WTC11 (cell line): ENCODE measurements around the gene ZNF584. TPM values are rescaled to one million over a fixed set of nuclear protein-coding genes. Genes with fewer than 3 reads are reported as not detected.

Experiments used
- ATAC-seq: fragments of 200-7000 bp; cut with Tn5 transposase; 2 replicates; pipeline ENCODE4 v1.10.0; 2021; ENCODE audit warnings: mild to moderate bottlenecking, moderate library complexity
- CTCF ChIA-PET: fragments of 300-600 bp; sonication (Branson Sonifier 250); formaldehyde crosslinking; loops from one replicate; lab custom pipeline; 2021; ENCODE audit warnings: antibody characterized with exemption; lab: Charles Lee
- POLR2A ChIA-PET: fragments of 350-600 bp; sonication (Branson Sonifier 250); formaldehyde crosslinking; loops from one replicate; lab custom pipeline; 2021; ENCODE audit warnings: antibody characterized with exemption; lab: Charles Lee
- DNase-seq: peaks from one replicate; pipeline ENCODE4 v3.0.0; 2021; ENCODE audit warnings: low spot score
- H3K27ac Mint-ChIP-seq: 2 replicates; pipeline ENCODE4 v1.8.0; 2021; ENCODE audit warnings: mixed read lengths
- H3K27me3 Mint-ChIP-seq: 2 replicates; pipeline ENCODE4 v1.8.0; 2021; ENCODE audit warnings: low read depth, mild to moderate bottlenecking, moderate library complexity, mixed read lengths
- H3K36me3 Mint-ChIP-seq: 2 replicates; pipeline ENCODE4 v1.8.0; 2021; ENCODE audit warnings: mixed read lengths
- H3K4me1 Mint-ChIP-seq: 2 replicates; pipeline ENCODE4 v1.8.0; 2022; ENCODE audit warnings: mixed read lengths
- H3K4me3 Mint-ChIP-seq: 2 replicates; pipeline ENCODE4 v1.8.0; 2021; ENCODE audit warnings: mild to moderate bottlenecking, moderate library complexity, mixed read lengths
- H3K9me3 Mint-ChIP-seq: 2 replicates; pipeline ENCODE4 v1.8.0; 2021; ENCODE audit warnings: mixed read lengths
- ARID4B ChIP-seq: sonication (generic); formaldehyde crosslinking; IDR thresholded peaks from 2 replicates; pipeline ENCODE4 v1.8.0; 2023; ENCODE audit warnings: missing genetic modification reagents, mild to moderate bottlenecking, borderline replicate concordance
- CREB1 ChIP-seq: sonication (generic); formaldehyde crosslinking; IDR thresholded peaks from 2 replicates; pipeline ENCODE4 v1.8.0; 2023; ENCODE audit warnings: mild to moderate bottlenecking, missing genetic modification reagents
- CREM ChIP-seq: sonication (generic); formaldehyde crosslinking; IDR thresholded peaks from 2 replicates; pipeline ENCODE4 v1.8.1; 2022; ENCODE audit warnings: mild to moderate bottlenecking, missing genetic modification reagents, moderate library complexity
- HMGXB4 ChIP-seq: sonication (generic); formaldehyde crosslinking; IDR thresholded peaks from 2 replicates; pipeline ENCODE4 v1.8.1; 2023; ENCODE audit warnings: mild to moderate bottlenecking, moderate library complexity, missing genetic modification reagents
- NFYB ChIP-seq: sonication (generic); formaldehyde crosslinking; conservative IDR thresholded peaks from 2 replicates; pipeline ENCODE4 v1.8.0; 2022; ENCODE audit warnings: low read depth, missing genetic modification reagents
- ZBTB21 ChIP-seq: sonication (generic); formaldehyde crosslinking; IDR thresholded peaks from 2 replicates; pipeline ENCODE4 v1.8.1; 2023; ENCODE audit warnings: mild to moderate bottlenecking, missing genetic modification reagents, borderline replicate concordance
- ZNF219 ChIP-seq: sonication (generic); formaldehyde crosslinking; IDR thresholded peaks from 2 replicates; pipeline ENCODE4 v1.8.0; 2023; ENCODE audit warnings: missing genetic modification reagents, mild to moderate bottlenecking, borderline replicate concordance
- total RNA-seq: library from RNA; stranded (reverse); gene quantifications from 3 replicates; pipeline ENCODE4 v1.2.3, GENCODE V29; 2021
- TF ChIP-seq, protein P1 (sequence below): fragments of 250-450 bp; sonication (Bioruptor Pico); IDR thresholded peaks from 2 replicates; pipeline ENCODE4 v1.9.0; 2021; ENCODE audit warnings: moderate library complexity, mild to moderate bottlenecking, inconsistent platforms, borderline replicate concordance
- TF ChIP-seq, protein P2 (sequence below): sonication (generic); formaldehyde crosslinking; IDR thresholded peaks from 2 replicates; pipeline ENCODE4 v1.8.0; 2022; ENCODE audit warnings: mild to moderate bottlenecking, missing genetic modification reagents
- TF ChIP-seq, protein P3 (sequence below): sonication (generic); formaldehyde crosslinking; IDR thresholded peaks from 2 replicates; pipeline ENCODE4 v1.8.1; 2022; ENCODE audit warnings: mild to moderate bottlenecking, moderate library complexity, missing genetic modification reagents
- TF ChIP-seq, protein P4 (sequence below): sonication (generic); formaldehyde crosslinking; IDR thresholded peaks from 2 replicates; pipeline ENCODE4 v1.8.1; 2023; ENCODE audit warnings: mild to moderate bottlenecking, missing genetic modification reagents

The ZNF584 gene
- total RNA-seq, 1 experiment from 2014 or later: 6.8 TPM

- ChIA-PET POLR2A (interaction anchor here (0.5 kb wide), 1 partner anchor 42 kb away, joined by 3 read pairs; no protein-coding TSS in a partner anchor), CTCF (interaction anchor here (1.0 kb wide), 2 partner anchors 12 to 79 kb away, joined by 4 read pairs; partner anchors contain the start of genes ZBTB45 and ZNF324B)
- H3K9me3 Mint-ChIP-seq: peaks cover 83% of the 10 kb centered on the region
- peaks cover 6% of the 10 kb centered on the region; the same call in 1 of the 2 replicates for H3K4me1 Mint-ChIP-seq
- H3K27me3 Mint-ChIP-seq: peaks cover 72% of the 10 kb centered on the region
- H3K4me3 Mint-ChIP-seq: peak within 1 kb of the TSS; percentile 77
- DNase-seq (peak; percentile 88), ATAC-seq (peak; percentile 99)
- H3K36me3 Mint-ChIP-seq: peaks cover 53% of the 10 kb centered on the region
- TF ChIP-seq, protein P1, sequence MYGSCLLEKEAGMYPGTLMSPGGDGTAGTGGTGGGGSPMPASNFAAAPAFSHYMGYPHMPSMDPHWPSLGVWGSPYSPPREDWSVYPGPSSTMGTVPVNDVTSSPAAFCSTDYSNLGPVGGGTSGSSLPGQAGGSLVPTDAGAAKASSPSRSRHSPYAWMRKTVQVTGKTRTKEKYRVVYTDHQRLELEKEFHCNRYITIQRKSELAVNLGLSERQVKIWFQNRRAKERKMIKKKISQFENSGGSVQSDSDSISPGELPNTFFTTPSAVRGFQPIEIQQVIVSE (CRISPR knock-in tag): no peak
- TF ChIP-seq ZNF219: no peak
- TF ChIP-seq NFYB (CRISPR knock-in tag): peak; percentile 61
- TF ChIP-seq, protein P2, sequence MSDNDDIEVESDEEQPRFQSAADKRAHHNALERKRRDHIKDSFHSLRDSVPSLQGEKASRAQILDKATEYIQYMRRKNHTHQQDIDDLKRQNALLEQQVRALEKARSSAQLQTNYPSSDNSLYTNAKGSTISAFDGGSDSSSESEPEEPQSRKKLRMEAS (CRISPR knock-in tag): peak; percentile 81
- peak; percentile 32; the same call in 1 of the 2 replicates for TF ChIP-seq CREM (CRISPR knock-in tag)
- no peak for TF ChIP-seq CREB1 (CRISPR knock-in tag)
- 0 out of 2 replicates have a peak, but pooled peaks have one; percentile 22 for TF ChIP-seq HMGXB4 (CRISPR knock-in tag)
- TF ChIP-seq ARID4B (CRISPR knock-in tag): 0 out of 2 replicates have a peak, but pooled peaks have one; percentile 24
- peak; percentile 58; the same call in 1 of the 2 replicates for TF ChIP-seq ZBTB21 (CRISPR knock-in tag)
- TF ChIP-seq, protein P3, sequence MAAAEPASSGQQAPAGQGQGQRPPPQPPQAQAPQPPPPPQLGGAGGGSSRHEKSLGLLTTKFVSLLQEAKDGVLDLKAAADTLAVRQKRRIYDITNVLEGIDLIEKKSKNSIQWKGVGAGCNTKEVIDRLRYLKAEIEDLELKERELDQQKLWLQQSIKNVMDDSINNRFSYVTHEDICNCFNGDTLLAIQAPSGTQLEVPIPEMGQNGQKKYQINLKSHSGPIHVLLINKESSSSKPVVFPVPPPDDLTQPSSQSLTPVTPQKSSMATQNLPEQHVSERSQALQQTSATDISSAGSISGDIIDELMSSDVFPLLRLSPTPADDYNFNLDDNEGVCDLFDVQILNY: no peak
- TF ChIP-seq, all 79 proteins: peak for 6
- H3K27ac Mint-ChIP-seq: peak within 1 kb of the TSS; percentile 68; the same call in 1 of the 2 replicates
Observed at GRCh38 chr19:58439576-58440554, 31.4 kb downstream of the ZNF584 start, which contains the start of gene ZNF132. ZNF132 (minus strand) TSS chr19:58440153; CDS start chr19:58439821, 332 bp downstream.

GRCh38 chr19:58440556-58440955 is 32.1 kb downstream of the ZNF584 start:
- CTCF ChIA-PET: interaction anchor here (1.0 kb wide), 2 partner anchors 11 to 79 kb away, joined by 4 read pairs; partner anchors contain the start of genes ZBTB45 and ZNF324B
- H3K9me3 Mint-ChIP-seq: peaks cover 78% of the 10 kb centered on the region
- peaks cover 75% of the 10 kb centered on the region for H3K27me3 Mint-ChIP-seq
- TF ChIP-seq, protein P4, sequence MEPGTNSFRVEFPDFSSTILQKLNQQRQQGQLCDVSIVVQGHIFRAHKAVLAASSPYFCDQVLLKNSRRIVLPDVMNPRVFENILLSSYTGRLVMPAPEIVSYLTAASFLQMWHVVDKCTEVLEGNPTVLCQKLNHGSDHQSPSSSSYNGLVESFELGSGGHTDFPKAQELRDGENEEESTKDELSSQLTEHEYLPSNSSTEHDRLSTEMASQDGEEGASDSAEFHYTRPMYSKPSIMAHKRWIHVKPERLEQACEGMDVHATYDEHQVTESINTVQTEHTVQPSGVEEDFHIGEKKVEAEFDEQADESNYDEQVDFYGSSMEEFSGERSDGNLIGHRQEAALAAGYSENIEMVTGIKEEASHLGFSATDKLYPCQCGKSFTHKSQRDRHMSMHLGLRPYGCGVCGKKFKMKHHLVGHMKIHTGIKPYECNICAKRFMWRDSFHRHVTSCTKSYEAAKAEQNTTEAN (CRISPR knock-in tag): no peak
- POLR2A ChIA-PET: interaction anchor here (0.5 kb wide), 1 partner anchor 43 kb away, joined by 3 read pairs; no protein-coding TSS in a partner anchor
- no peak for DNase-seq
- peak overlapping the region; percentile 77 for H3K4me3 Mint-ChIP-seq
- H3K36me3 Mint-ChIP-seq: peaks cover 46% of the 10 kb centered on the region
- peaks cover 6% of the 10 kb centered on the region; the same call in 1 of the 2 replicates for H3K4me1 Mint-ChIP-seq
- no peak for ATAC-seq
- peak overlapping the region; percentile 68; the same call in 1 of the 2 replicates for H3K27ac Mint-ChIP-seq
